ENCODE data around the gene ZBTB7C. TPM values are rescaled to one million over a fixed set of nuclear protein-coding genes. Genes with fewer than 3 reads are reported as not detected.

Gene ZBTB7C
- total and polyA plus RNA-seq, 8 donors, result 3.0 to 47.8 (median 19.3) TPM

GRCh38 chr18:48013162-48013561, 396.0 kb downstream of the ZBTB7C start:
- Histone ChIP-seq H3K4me3 (no peak overlapping the region), H3K27ac (no peak overlapping the region), H3K9me3 (no peaks in the 10 kb centered on the region), H3K4me1 (peaks cover 0 to 12% (median 7%) of the 10 kb centered on the region in 4 donors), H3K27me3 (no peaks in the 10 kb centered on the region), H3K36me3 (no peaks in the 10 kb centered on the region)
- WGBS, 5 donors, result 46 to 65% (median 59%) methylated on average over 4 of the region's 4 CpGs
- no peak for TF ChIP-seq POLR2A (IDR thresholded peaks at IDR 0.05)
- intact Hi-C loops (cut with DNase I; ENCODE audit: low total_unique reads), result no loop called here
- DNase-seq, result no peak

GRCh38 chr18:48011926-48012465, 397.2 kb downstream of the ZBTB7C start:
- peaks cover 0 to 5% (median 0%) of the 10 kb centered on the region in 3 donors for H3K27me3 ChIP-seq
- H3K4me3 ChIP-seq, result no peak overlapping the region
- TF ChIP-seq POLR2A (IDR thresholded peaks at IDR 0.05) (no peak), POLR2AphosphoS5 (IDR thresholded peaks at IDR 0.05) (no peak), CTCF (IDR thresholded peaks at IDR 0.05) (no peak), EP300 (IDR thresholded peaks at IDR 0.05) (no peak)
- WGBS, 5 donors, result 64 to 83% (median 80%) methylated on average over 6 of the region's 6 CpGs
- H3K9me3 ChIP-seq, result no peaks in the 10 kb centered on the region
- H3K4me1 ChIP-seq, result peaks cover 0 to 20% (median 12%) of the 10 kb centered on the region in 4 donors
- DNase-seq, result no peak
- intact Hi-C loops (cut with DNase I; ENCODE audit: low total_unique reads), result no loop called here
- H3K27ac ChIP-seq, result no peak overlapping the region
- no peaks in the 10 kb centered on the region for H3K36me3 ChIP-seq

- 88 to 100% (median 96%) methylated on average over 2 of the region's 2 CpGs for WGBS, 5 donors
Observed at GRCh38 chr18:48010264-48010663, 398.9 kb downstream of the ZBTB7C start.

GRCh38 chr18:48009116-48009745, 400.0 kb downstream of the ZBTB7C start:
- H3K27me3 ChIP-seq, result peaks cover 0 to 5% (median 0%) of the 10 kb centered on the region in 3 donors
- H3K27ac ChIP-seq, result no peak overlapping the region
- 89 to 96% (median 94%) methylated on average over 9 to 10 of the region's 10 CpGs for WGBS, 5 donors
- peaks cover 0 to 21% (median 12%) of the 10 kb centered on the region in 4 donors for H3K4me1 ChIP-seq
- no peaks in the 10 kb centered on the region for H3K36me3 ChIP-seq
- no peaks in the 10 kb centered on the region for H3K9me3 ChIP-seq
- no peak overlapping the region for H3K4me3 ChIP-seq
- no peak for DNase-seq
- intact Hi-C loops (cut with DNase I; ENCODE audit: low total_unique reads), result no loop called here
- TF ChIP-seq CTCF (IDR thresholded peaks at IDR 0.05), result no peak
- no peak for TF ChIP-seq EP300 (IDR thresholded peaks at IDR 0.05)
- TF ChIP-seq POLR2AphosphoS5 (IDR thresholded peaks at IDR 0.05), result no peak
- TF ChIP-seq POLR2A (IDR thresholded peaks at IDR 0.05), result no peak

More at GRCh38 chr18:48010264-48010663, 398.9 kb downstream of the ZBTB7C start:
- Histone ChIP-seq H3K4me3 (no peak overlapping the region), H3K36me3 (no peaks in the 10 kb centered on the region), H3K9me3 (no peaks in the 10 kb centered on the region), H3K27ac (no peak overlapping the region), H3K27me3 (peaks cover 0 to 5% (median 0%) of the 10 kb centered on the region in 3 donors), H3K4me1 (peaks cover 0 to 20% (median 12%) of the 10 kb centered on the region in 4 donors)
- TF ChIP-seq POLR2AphosphoS5 (IDR thresholded peaks at IDR 0.05) (no peak), CTCF (IDR thresholded peaks at IDR 0.05) (no peak), POLR2A (IDR thresholded peaks at IDR 0.05) (no peak), EP300 (IDR thresholded peaks at IDR 0.05) (no peak)
- no peak for DNase-seq
- intact Hi-C loops (cut with DNase I; ENCODE audit: low total_unique reads), result no loop called here
